ENCODE data around the gene TSPAN14. TPM values are rescaled to one million over a fixed set of nuclear protein-coding genes. Genes with fewer than 3 reads are reported as not detected.

Gene TSPAN14
- total and polyA plus RNA-seq, 2 of the 13 experiments (the other 11 are each of a cell fraction or from before 2014, with no cell fraction given) = 24.1 to 80.6 TPM

DNA sequence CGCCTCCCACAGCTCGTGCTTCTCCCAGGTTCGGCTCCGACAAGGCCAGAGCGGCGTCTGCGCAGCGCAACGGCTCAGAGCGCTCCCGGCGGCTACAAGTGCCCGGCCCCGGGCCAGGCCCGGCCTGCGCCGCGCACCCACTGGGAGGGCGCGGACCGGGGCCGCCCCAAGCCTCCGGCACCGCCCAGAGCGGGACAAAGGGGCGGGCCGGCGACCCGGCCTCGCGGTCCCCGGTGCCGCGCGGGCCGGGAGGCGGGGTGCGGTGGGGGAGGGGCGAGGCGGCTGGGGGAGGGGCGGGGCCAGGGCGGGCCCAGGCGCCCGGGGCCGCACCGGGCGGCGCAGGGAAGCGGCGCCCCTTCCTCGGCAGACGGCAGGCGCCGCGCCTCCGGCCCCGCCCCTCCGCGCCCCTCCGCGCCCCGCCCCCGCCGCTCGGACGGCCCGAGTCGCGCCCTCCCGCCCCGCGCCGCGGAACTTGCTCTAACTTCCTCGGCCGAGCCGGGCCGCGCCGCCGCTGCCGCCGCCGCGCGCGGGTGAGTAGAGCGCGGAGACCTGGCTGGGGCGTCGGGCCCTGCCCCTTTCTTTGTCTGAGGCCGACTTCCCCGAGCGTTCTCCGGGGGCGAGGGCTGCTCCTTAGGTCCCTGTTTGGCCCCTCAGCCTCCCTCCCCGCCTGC lies at the start of gene TSPAN14 (continued):
- TF ChIP-seq, protein P1, sequence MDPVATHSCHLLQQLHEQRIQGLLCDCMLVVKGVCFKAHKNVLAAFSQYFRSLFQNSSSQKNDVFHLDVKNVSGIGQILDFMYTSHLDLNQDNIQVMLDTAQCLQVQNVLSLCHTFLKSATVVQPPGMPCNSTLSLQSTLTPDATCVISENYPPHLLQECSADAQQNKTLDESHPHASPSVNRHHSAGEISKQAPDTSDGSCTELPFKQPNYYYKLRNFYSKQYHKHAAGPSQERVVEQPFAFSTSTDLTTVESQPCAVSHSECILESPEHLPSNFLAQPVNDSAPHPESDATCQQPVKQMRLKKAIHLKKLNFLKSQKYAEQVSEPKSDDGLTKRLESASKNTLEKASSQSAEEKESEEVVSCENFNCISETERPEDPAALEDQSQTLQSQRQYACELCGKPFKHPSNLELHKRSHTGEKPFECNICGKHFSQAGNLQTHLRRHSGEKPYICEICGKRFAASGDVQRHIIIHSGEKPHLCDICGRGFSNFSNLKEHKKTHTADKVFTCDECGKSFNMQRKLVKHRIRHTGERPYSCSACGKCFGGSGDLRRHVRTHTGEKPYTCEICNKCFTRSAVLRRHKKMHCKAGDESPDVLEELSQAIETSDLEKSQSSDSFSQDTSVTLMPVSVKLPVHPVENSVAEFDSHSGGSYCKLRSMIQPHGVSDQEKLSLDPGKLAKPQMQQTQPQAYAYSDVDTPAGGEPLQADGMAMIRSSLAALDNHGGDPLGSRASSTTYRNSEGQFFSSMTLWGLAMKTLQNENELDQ (CRISPR knock-in tag; IDR thresholded peaks at IDR 0.05; ENCODE audit: borderline replicate concordance) = no peak
- no peak for TF ChIP-seq ZNF746 (CRISPR knock-in tag; IDR thresholded peaks at IDR 0.05)
- peak; percentile 23; the same call in 1 of the 2 replicates for TF ChIP-seq TAF1 (CRISPR knock-in tag; IDR thresholded peaks at IDR 0.05)
- no peak for TF ChIP-seq PTBP1 (IDR thresholded peaks at IDR 0.05; ENCODE audit: low read depth, low read length, poor library complexity, severe bottlenecking)
- no peak for TF ChIP-seq ZNF556 (CRISPR knock-in tag; IDR thresholded peaks at IDR 0.05; ENCODE audit: borderline replicate concordance)
- no peak for TF ChIP-seq ZNF205 (CRISPR knock-in tag; IDR thresholded peaks at IDR 0.05)
- no peak for TF ChIP-seq ZNF326 (CRISPR knock-in tag; IDR thresholded peaks at IDR 0.05; ENCODE audit: borderline replicate concordance)
- TF ChIP-seq ZSCAN5A (CRISPR knock-in tag; IDR thresholded peaks at IDR 0.05; ENCODE audit: borderline replicate concordance) = no peak
- no peak for TF ChIP-seq TSC22D2 (CRISPR knock-in tag; IDR thresholded peaks at IDR 0.05; ENCODE audit: borderline replicate concordance)
- no peak for TF ChIP-seq ZNF713 (CRISPR knock-in tag; IDR thresholded peaks at IDR 0.05)
- no peak for TF ChIP-seq SMARCE1 (IDR thresholded peaks at IDR 0.05; ENCODE audit: borderline replicate concordance)
- peak; percentile 83 for TF ChIP-seq ZFX (CRISPR knock-in tag; IDR thresholded peaks at IDR 0.05; ENCODE audit: low read depth)
- TF ChIP-seq RAD21 (CRISPR knock-in tag; IDR thresholded peaks at IDR 0.05) = peak; percentile 45; the same call in 1 of the 2 replicates
- no peak for TF ChIP-seq HMGXB3 (CRISPR knock-in tag; IDR thresholded peaks at IDR 0.05; ENCODE audit: borderline replicate concordance)
- no peak for TF ChIP-seq ONECUT2 (CRISPR knock-in tag; IDR thresholded peaks at IDR 0.05)
- TF ChIP-seq HDAC6 (IDR thresholded peaks at IDR 0.05; ENCODE audit: low read depth, low read length) = no peak
- TF ChIP-seq PHF5A (CRISPR knock-in tag; IDR thresholded peaks at IDR 0.05; ENCODE audit: low read depth, unreplicated experiment) = no peak
- TF ChIP-seq TRIM24 (CRISPR knock-in tag; IDR thresholded peaks at IDR 0.05) = no peak
- TF ChIP-seq ZNF879 (CRISPR knock-in tag; IDR thresholded peaks at IDR 0.05) = no peak
- no peak for TF ChIP-seq ZNF33A (CRISPR knock-in tag; IDR thresholded peaks at IDR 0.05; ENCODE audit: borderline replicate concordance)
- TF ChIP-seq ZNF878 (CRISPR knock-in tag; IDR thresholded peaks at IDR 0.05) = no peak
- TF ChIP-seq, protein P2, sequence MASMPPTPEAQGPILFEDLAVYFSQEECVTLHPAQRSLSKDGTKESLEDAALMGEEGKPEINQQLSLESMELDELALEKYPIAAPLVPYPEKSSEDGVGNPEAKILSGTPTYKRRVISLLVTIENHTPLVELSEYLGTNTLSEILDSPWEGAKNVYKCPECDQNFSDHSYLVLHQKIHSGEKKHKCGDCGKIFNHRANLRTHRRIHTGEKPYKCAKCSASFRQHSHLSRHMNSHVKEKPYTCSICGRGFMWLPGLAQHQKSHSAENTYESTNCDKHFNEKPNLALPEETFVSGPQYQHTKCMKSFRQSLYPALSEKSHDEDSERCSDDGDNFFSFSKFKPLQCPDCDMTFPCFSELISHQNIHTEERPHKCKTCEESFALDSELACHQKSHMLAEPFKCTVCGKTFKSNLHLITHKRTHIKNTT (CRISPR knock-in tag; IDR thresholded peaks at IDR 0.05) = no peak
